Calu3 (cell line): ENCODE measurements around the gene UQCC2. TPM values are rescaled to one million over a fixed set of nuclear protein-coding genes. Genes with fewer than 3 reads are reported as not detected.

ENCODE experiments used
- BruUV-seq: library from RNA; stranded (reverse); fragments of 400-500 nt; replicated peaks from 2 replicates; lab custom pipeline; 2021; lab: Mats Ljungman, UMichigan
- CTCF ChIA-PET: fragments of 300-600 bp; sonication (Branson Sonifier 250); formaldehyde crosslinking; loops from one replicate; lab custom pipeline; 2022; ENCODE audit warnings: antibody characterized with exemption; lab: Charles Lee
- DNase-seq: peaks from one replicate; pipeline ENCODE4 v3.0.0; 2022
- H3K27ac Mint-ChIP-seq: one replicate; pipeline ENCODE4 v1.8.0; 2022; ENCODE audit warnings: mixed read lengths; ENCODE audit not compliant: unreplicated experiment
- H3K27me3 Mint-ChIP-seq: one replicate; pipeline ENCODE4 v1.8.0; 2022; ENCODE audit warnings: mixed read lengths; ENCODE audit not compliant: unreplicated experiment
- H3K36me3 Mint-ChIP-seq: one replicate; pipeline ENCODE4 v1.8.0; 2022; ENCODE audit warnings: mild to moderate bottlenecking, moderate library complexity, mixed read lengths; ENCODE audit not compliant: insufficient read depth, unreplicated experiment
- H3K4me1 Mint-ChIP-seq: one replicate; pipeline ENCODE4 v1.8.0; 2022; ENCODE audit warnings: mild to moderate bottlenecking, low read depth, mixed read lengths; ENCODE audit not compliant: unreplicated experiment
- H3K4me3 Mint-ChIP-seq: one replicate; pipeline ENCODE4 v1.8.0; 2022; ENCODE audit warnings: mild to moderate bottlenecking, low read depth, moderate library complexity, mixed read lengths; ENCODE audit not compliant: unreplicated experiment
- H3K9me3 Mint-ChIP-seq: one replicate; pipeline ENCODE4 v1.8.0; 2022; ENCODE audit warnings: low read depth, mixed read lengths; ENCODE audit not compliant: unreplicated experiment
- CTCF ChIP-seq: fragments of 200-600 bp; IDR thresholded peaks from one replicate; pipeline ENCODE4 v1.8.0; 2022; ENCODE audit warnings: antibody characterized with exemption; ENCODE audit not compliant: unreplicated experiment
- intact Hi-C: fragments of 100-400 bp; cut with micrococcal nuclease; formaldehyde crosslinking; loops from one replicate; pipeline ENCODE4 v1.10.0; 2022; ENCODE audit not compliant: unreplicated experiment
- total RNA-seq: library from RNA; stranded (reverse); gene quantifications from 2 replicates; pipeline ENCODE4 v1.2.3, GENCODE V29; 2022

Gene UQCC2
- total RNA-seq, 1 experiment from 2014 or later = 142 TPM

GRCh38 chr6:33671744-33672072, 39.8 kb downstream of the UQCC2 start:
- CTCF ChIA-PET = interaction anchor here (0.9 to 2.3 kb wide), 5 partner anchors 29 to 92 kb away, joined by 3 to 34 read pairs (median 5); partner anchors contain the start of gene BAK1
- no peak for TF ChIP-seq CTCF
- Mint-ChIP-seq H3K9me3 (no peaks in the 10 kb centered on the region), H3K4me3 (no peak overlapping the region), H3K36me3 (peaks cover 77% of the 10 kb centered on the region), H3K27ac (no peak overlapping the region), H3K27me3 (no peaks in the 10 kb centered on the region), H3K4me1 (peaks cover 59% of the 10 kb centered on the region)
- no TSS peak for BruUV-seq
- intact Hi-C loops = loop anchor here (1.0 kb wide), 1 partner anchor 86 kb away; no protein-coding TSS in a partner anchor
- no peak for DNase-seq

- peaks cover 79% of the 10 kb centered on the region for H3K36me3 Mint-ChIP-seq
- CTCF ChIA-PET = interaction anchor here (0.9 to 2.3 kb wide), 2 partner anchors 49 to 85 kb away, joined by 3 to 14 read pairs; no protein-coding TSS in a partner anchor
- no peak for DNase-seq
- peaks cover 59% of the 10 kb centered on the region for H3K4me1 Mint-ChIP-seq
- no peak for TF ChIP-seq CTCF
- H3K27me3 Mint-ChIP-seq = no peaks in the 10 kb centered on the region
- no peak overlapping the region for H3K4me3 Mint-ChIP-seq
- H3K27ac Mint-ChIP-seq = no peak overlapping the region
- no peaks in the 10 kb centered on the region for H3K9me3 Mint-ChIP-seq
- intact Hi-C loops = no loop called here
- BruUV-seq = no TSS peak
Measured at GRCh38 chr6:33670971-33671743, 40.3 kb downstream of the UQCC2 start.

DNA sequence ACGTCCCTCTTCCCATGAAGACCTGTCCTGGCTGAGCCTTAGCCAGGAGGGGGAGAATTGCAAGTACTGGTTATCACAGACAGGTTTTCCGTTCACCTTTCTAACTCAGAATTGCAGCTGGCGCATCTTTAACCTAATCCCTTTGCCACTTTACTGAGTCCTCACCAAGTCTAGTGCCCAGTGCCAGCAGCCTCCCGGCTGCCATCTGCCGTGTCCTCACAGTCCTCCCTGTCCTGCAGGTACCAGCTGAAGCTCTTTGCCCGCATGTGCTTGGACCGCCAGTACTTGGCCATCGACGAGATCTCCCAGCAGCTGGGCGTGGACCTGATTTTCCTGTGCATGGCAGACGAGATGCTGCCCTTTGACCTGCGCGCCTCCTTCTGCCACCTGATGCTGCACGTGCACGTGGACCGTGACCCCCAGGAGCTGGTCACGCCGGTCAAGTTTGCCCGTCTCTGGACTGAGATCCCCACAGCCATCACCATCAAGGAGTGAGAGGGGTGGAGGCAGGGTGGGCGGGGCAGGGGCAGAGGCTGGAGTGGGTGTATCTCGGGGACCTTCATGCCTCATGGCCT, 41.3 kb downstream of the UQCC2 start:
- TF ChIP-seq CTCF = no peak
- intact Hi-C loops = no loop called here
- peaks cover 59% of the 10 kb centered on the region for H3K4me1 Mint-ChIP-seq
- CTCF ChIA-PET = interaction anchor here (0.5 kb wide), 1 partner anchor 41 kb away, joined by 4 read pairs; the partner anchor contains the start of gene UQCC2
- H3K27me3 Mint-ChIP-seq = no peaks in the 10 kb centered on the region
- peaks cover 81% of the 10 kb centered on the region for H3K36me3 Mint-ChIP-seq
- no peak for DNase-seq
- H3K4me3 Mint-ChIP-seq = no peak overlapping the region
- no peak overlapping the region for H3K27ac Mint-ChIP-seq
- no TSS peak for BruUV-seq
- no peaks in the 10 kb centered on the region for H3K9me3 Mint-ChIP-seq

GRCh38 chr6:33668914-33669313, 42.6 kb downstream of the UQCC2 start:
- intact Hi-C loops = no loop called here
- Mint-ChIP-seq H3K36me3 (peaks cover 75% of the 10 kb centered on the region), H3K4me1 (peaks cover 52% of the 10 kb centered on the region), H3K27ac (peak overlapping the region; percentile 15), H3K27me3 (no peaks in the 10 kb centered on the region), H3K9me3 (no peaks in the 10 kb centered on the region), H3K4me3 (no peak overlapping the region)
- CTCF ChIA-PET = interaction anchor here (0.6 to 1.2 kb wide), 5 partner anchors 9 to 112 kb away, joined by 3 to 5 read pairs (median 3); partner anchors contain the start of gene BAK1
- no peak for TF ChIP-seq CTCF
- peak; percentile 80 for DNase-seq
- BruUV-seq = no TSS peak
